Stimulated activated CD8-positive, alpha-beta memory T cell treated with anti-CD3 and anti-CD28 coated beads, Interleukin-15, amount 100 ng/mL, for 4 hours (primary cell): Measurements from ENCODE around the gene ROCK2.
"Not testable (repeated sequence)": the region's sequence is repeated elsewhere in the genome, so short reads cannot be mapped to it uniquely, and the experiment has no call there.

ENCODE experiments used
- DNase-seq, 2 donors: peaks; one replicate each; pipeline ENCODE4 v3.0.0-alpha.2; 2020; ENCODE audit warnings: low read depth in 2 of 2

Gene ROCK2

GRCh38 chr2:11179899-11180298, 164.5 kb downstream of the ROCK2 start:
- DNase-seq: no peak

- no peak for DNase-seq
These were observed 165.2 kb downstream of the ROCK2 start for GRCh38 chr2:11179196-11179595.

GRCh38 chr2:11177871-11178690, 166.4 kb downstream of the ROCK2 start:
- no peak for DNase-seq

- no peak for DNase-seq
These were observed 169.1 kb downstream of the ROCK2 start for GRCh38 chr2:11175293-11175795.

GRCh38 chr2:11174222-11174621, 170.2 kb downstream of the ROCK2 start:
- DNase-seq: no peak

- no peak for DNase-seq
These were observed 175.1 kb downstream of the ROCK2 start for GRCh38 chr2:11169333-11169732.

GRCh38 chr2:11168488-11168887, 175.9 kb downstream of the ROCK2 start:
- DNase-seq: no peak

- no peak for DNase-seq
These were observed 178.0 kb downstream of the ROCK2 start for GRCh38 chr2:11166476-11166875.

GRCh38 chr2:11165046-11165445, 179.4 kb downstream of the ROCK2 start:
- DNase-seq: not testable (repeated sequence)

GRCh38 chr2:11163439-11164317, 180.8 kb downstream of the ROCK2 start:
- DNase-seq: no peak

GRCh38 chr2:11161747-11162146, 182.7 kb downstream of the ROCK2 start:
- DNase-seq: no peak

- no peak for DNase-seq
These were observed 183.5 kb downstream of the ROCK2 start for GRCh38 chr2:11160731-11161455.

- no peak for DNase-seq
These were observed 184.2 kb downstream of the ROCK2 start for GRCh38 chr2:11160256-11160655.

- DNase-seq: no peak
These were observed 184.8 kb downstream of the ROCK2 start for GRCh38 chr2:11159574-11160170.

GRCh38 chr2:11158916-11159573, 185.4 kb downstream of the ROCK2 start:
- DNase-seq: no peak

- DNase-seq: no peak
These were observed 186.7 kb downstream of the ROCK2 start for GRCh38 chr2:11157731-11158130.

- DNase-seq: no peak
These were observed 187.1 kb downstream of the ROCK2 start for GRCh38 chr2:11157296-11157695.

- DNase-seq: no peak
These were observed 187.9 kb downstream of the ROCK2 start for GRCh38 chr2:11156396-11157075.

GRCh38 chr2:11155381-11156035, 188.9 kb downstream of the ROCK2 start, which contains the start of gene SLC66A3:
Gene SLC66A3 (plus strand): TSS chr2:11155467. CDS start chr2:11155547, 80 bp downstream.
- DNase-seq: no peak

GRCh38 chr2:11154923-11155380, 189.5 kb downstream of the ROCK2 start:
- DNase-seq: peak; percentile 96 to 98
